OCI-LY7 (cell line): Measurements from ENCODE around the gene KCNH1. TPM values are rescaled to one million over a fixed set of nuclear protein-coding genes. Genes with fewer than 3 reads are reported as not detected.

Source experiments
- BruUV-seq: library from RNA; stranded (reverse); fragments of 400-500 nt; replicated peaks from 2 replicates; lab custom pipeline; 2021; lab: Mats Ljungman, UMichigan
- CTCF ChIA-PET: fragments of 300-600 bp; sonication (Branson Sonifier 250); formaldehyde crosslinking; loops from one replicate; lab custom pipeline; 2022; ENCODE audit warnings: antibody characterized with exemption; ENCODE audit not compliant: unreplicated experiment; lab: Charles Lee
- POLR2A ChIA-PET: fragments of 300-600 bp; sonication (Branson Sonifier 250); formaldehyde crosslinking; loops from one replicate; lab custom pipeline; 2022; ENCODE audit warnings: antibody characterized with exemption; lab: Charles Lee
- DNase-seq: peaks from one replicate; pipeline ENCODE4 v3.0.0-alpha.2; 2015; ENCODE audit warnings: low spot score
- H2AFZ ChIP-seq: fragments of 200-600 bp; sonication (generic), shearing (Covaris generic); 2 replicates; pipeline ENCODE4 v1.6.1; 2014; ENCODE audit warnings: mild to moderate bottlenecking, antibody characterized with exemption, low read length, moderate library complexity
- H3K27ac ChIP-seq: fragments of 200-600 bp; sonication (generic); 2 replicates; pipeline ENCODE4 v1.5.1; 2014; ENCODE audit warnings: mixed run types, low read depth, mild to moderate bottlenecking, moderate library complexity, low read length, inconsistent platforms; ENCODE audit not compliant: poor library complexity, severe bottlenecking
- H3K36me3 ChIP-seq: fragments of 200-600 bp; sonication (generic); 2 replicates; pipeline ENCODE4 v1.6.1; 2014; ENCODE audit warnings: mild to moderate bottlenecking, antibody characterized with exemption, low read length, moderate library complexity, mixed read lengths; ENCODE audit not compliant: insufficient read depth
- H3K4me1 ChIP-seq: fragments of 200-600 bp; sonication (generic); 2 replicates; pipeline ENCODE4 v1.5.1; 2014; ENCODE audit warnings: mild to moderate bottlenecking, low read length; ENCODE audit not compliant: insufficient read depth, poor library complexity, severe bottlenecking
- H3K4me2 ChIP-seq: fragments of 200-600 bp; sonication (generic); 2 replicates; pipeline ENCODE4 v1.6.1; 2014; ENCODE audit warnings: mild to moderate bottlenecking, low read length
- H3K4me3 ChIP-seq: fragments of 200-600 bp; sonication (generic); 2 replicates; pipeline ENCODE4 v1.5.1; 2014; ENCODE audit warnings: mild to moderate bottlenecking, low read depth, low read length; ENCODE audit not compliant: poor library complexity, severe bottlenecking
- H3K79me2 ChIP-seq: fragments of 200-600 bp; sonication (generic); 2 replicates; pipeline ENCODE4 v1.6.1; 2016; ENCODE audit warnings: low read depth, mild to moderate bottlenecking, low read length, moderate library complexity, mixed read lengths; ENCODE audit not compliant: insufficient read depth
- H3K9me2 ChIP-seq: fragments of 200-600 bp; sonication (generic); 2 replicates; pipeline ENCODE4 v1.6.1; 2016; ENCODE audit warnings: mild to moderate bottlenecking, low read length, mixed read lengths; ENCODE audit not compliant: insufficient read depth
- H3K9me3 ChIP-seq: fragments of 200-600 bp; sonication (generic); 2 replicates; pipeline ENCODE4 v1.6.1; 2014; ENCODE audit warnings: mild to moderate bottlenecking, mixed run types, low read length, mixed read lengths
- H4K20me1 ChIP-seq: fragments of 200-600 bp; sonication (generic); 2 replicates; pipeline ENCODE4 v1.6.1; 2014; ENCODE audit warnings: mild to moderate bottlenecking, antibody characterized with exemption, low read length, moderate library complexity, mixed read lengths; ENCODE audit not compliant: insufficient read depth
- CTCF ChIP-seq: fragments of 200-600 bp; sonication (generic); conservative IDR thresholded peaks from 2 replicates; pipeline ENCODE4 v1.5.1; 2014; ENCODE audit warnings: mild to moderate bottlenecking, antibody characterized with exemption, low read length, moderate library complexity, mixed read lengths
- EZH2phosphoT487 ChIP-seq: fragments of 200-600 bp; sonication (generic); IDR thresholded peaks from 2 replicates; pipeline ENCODE4 v1.6.1; 2018; ENCODE audit warnings: low read depth, borderline replicate concordance, mild to moderate bottlenecking, mixed run types, antibody characterized with exemption, low read length, moderate library complexity, mixed read lengths
- intact Hi-C: fragments of 100-400 bp; cut with micrococcal nuclease; formaldehyde crosslinking; loops from one replicate; pipeline ENCODE4 v1.10.0; 2022; ENCODE audit not compliant: unreplicated experiment
- total RNA-seq, 2 experiments: library from RNA; depleted of rRNA in 1 of 2; stranded (reverse); fragments of >200 nt in 1 of 2; shearing (Covaris generic) in 1 of 2; gene quantifications; 2 replicates each; pipeline ENCODE4 v1.2.3, GENCODE V29; 2014 to 2022

The KCNH1 gene
- total RNA-seq, 2 experiments from 2014 or later, result not detected

DNA sequence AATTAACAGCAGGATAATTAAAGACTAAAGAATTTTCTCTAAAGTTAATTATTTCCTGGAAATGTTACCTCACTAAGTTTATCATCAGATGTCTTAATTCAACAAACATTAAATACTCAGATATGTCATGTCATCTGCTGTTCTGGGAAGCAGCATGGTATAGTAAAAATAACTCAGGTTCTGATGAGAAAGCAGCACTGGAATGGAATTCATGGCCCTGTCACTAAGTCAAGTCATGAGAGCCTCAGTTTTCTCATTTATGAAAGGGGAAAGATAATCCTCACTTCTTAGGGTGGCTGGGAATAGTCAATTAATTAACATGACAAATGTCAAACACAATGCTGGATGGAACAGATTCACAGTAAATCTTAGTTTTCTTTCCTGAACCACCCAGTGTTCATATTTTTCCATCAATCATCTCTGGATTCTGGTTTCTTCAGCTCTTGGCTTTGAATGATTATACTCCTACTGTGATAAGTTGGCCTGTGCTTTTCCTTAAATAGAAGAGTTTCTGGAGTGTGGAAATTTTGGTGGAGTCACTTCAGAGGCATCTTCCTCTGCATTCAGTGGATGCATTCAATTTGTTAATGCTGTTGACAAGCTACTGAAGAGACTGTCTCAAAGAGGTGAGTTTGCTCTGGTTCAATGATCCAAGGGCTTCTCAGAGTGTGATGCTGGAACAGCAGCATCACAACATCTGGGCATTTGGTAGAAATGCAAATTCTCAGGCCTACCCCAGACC, 319.4 kb downstream of the KCNH1 start:
- Histone ChIP-seq H2AFZ (no peak overlapping the region), H3K4me2 (no peak overlapping the region), H3K9me3 (no peaks in the 10 kb centered on the region), H4K20me1 (no peaks in the 10 kb centered on the region), H3K79me2 (no peaks in the 10 kb centered on the region), H3K36me3 (no peaks in the 10 kb centered on the region), H3K4me3 (no peak overlapping the region), H3K4me1 (no peaks in the 10 kb centered on the region), H3K27ac (no peak overlapping the region), H3K9me2 (no peaks in the 10 kb centered on the region)
- TF ChIP-seq CTCF (no peak), EZH2phosphoT487 (no peak)
- CTCF ChIA-PET, result no interaction called here
- intact Hi-C loops, result no loop called here
- DNase-seq, result no peak
- BruUV-seq, result no TSS peak
- POLR2A ChIA-PET, result interaction anchor here (0.7 kb wide), 1 partner anchor 368 kb away, joined by 3 read pairs; no protein-coding TSS in a partner anchor

DNA sequence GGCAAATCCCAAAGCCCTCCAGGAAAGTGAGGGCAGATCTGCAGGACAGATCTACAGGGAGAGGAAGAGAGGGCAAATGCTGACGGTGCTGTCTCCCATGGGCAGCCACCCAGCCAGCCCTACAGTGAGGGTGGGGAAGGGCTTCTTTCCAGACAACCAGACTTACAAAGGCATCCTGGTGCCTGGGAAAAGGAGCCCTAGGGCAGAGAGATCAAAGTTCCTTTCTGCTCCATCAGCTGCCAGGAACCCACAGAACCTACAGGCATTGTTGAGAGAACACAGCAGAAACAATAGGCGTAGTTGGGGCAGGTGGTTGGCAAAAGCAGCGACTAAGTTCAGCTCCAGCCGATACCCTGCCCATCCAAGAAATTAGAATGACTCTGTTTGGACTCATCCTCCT, 332.4 kb downstream of the KCNH1 start:
- Histone ChIP-seq H3K27ac (no peak overlapping the region), H3K4me2 (no peak overlapping the region), H3K9me3 (no peaks in the 10 kb centered on the region), H3K4me3 (no peak overlapping the region), H2AFZ (no peak overlapping the region), H3K4me1 (no peaks in the 10 kb centered on the region), H3K79me2 (no peaks in the 10 kb centered on the region), H4K20me1 (no peaks in the 10 kb centered on the region), H3K36me3 (no peaks in the 10 kb centered on the region), H3K9me2 (no peaks in the 10 kb centered on the region)
- no TSS peak for BruUV-seq
- intact Hi-C loops, result no loop called here
- POLR2A ChIA-PET, result no interaction called here
- CTCF ChIA-PET, result no interaction called here
- DNase-seq, result no peak
- TF ChIP-seq EZH2phosphoT487 (no peak), CTCF (no peak)

GRCh38 chr1:210800756-210801155, 333.2 kb downstream of the KCNH1 start:
- Histone ChIP-seq H3K36me3 (no peaks in the 10 kb centered on the region), H3K4me1 (no peaks in the 10 kb centered on the region), H3K4me2 (no peak overlapping the region), H3K4me3 (no peak overlapping the region), H2AFZ (no peak overlapping the region), H3K79me2 (no peaks in the 10 kb centered on the region), H4K20me1 (no peaks in the 10 kb centered on the region), H3K9me2 (no peaks in the 10 kb centered on the region), H3K27ac (no peak overlapping the region), H3K9me3 (no peaks in the 10 kb centered on the region)
- no TSS peak for BruUV-seq
- ChIA-PET CTCF (no interaction called here), POLR2A (interaction anchor here (0.6 kb wide), 1 partner anchor 1877 kb away, joined by 3 read pairs; no protein-coding TSS in a partner anchor)
- TF ChIP-seq CTCF, result no peak
- TF ChIP-seq EZH2phosphoT487, result no peak
- DNase-seq, result no peak
- intact Hi-C loops, result no loop called here
